PC-3 (cell line): ENCODE results near the gene MON2. TPM values are rescaled to one million over a fixed set of nuclear protein-coding genes. Genes with fewer than 3 reads are reported as not detected.
A peak's percentile ranks its signal among the peaks of the same experiment; 100 is the strongest.

Experiments
- ATAC-seq: fragments of 200-7000 bp; cut with Tn5 transposase; 2 replicates; pipeline ENCODE4 v1.9.1; 2020; ENCODE audit warnings: mild to moderate bottlenecking, moderate library complexity
- BruUV-seq: library from RNA; stranded (reverse); fragments of 400-500 nt; replicated peaks from 2 replicates; lab custom pipeline; 2021; lab: Mats Ljungman, UMichigan
- CTCF ChIA-PET: fragments of 300-600 bp; sonication (Branson Sonifier 250); formaldehyde crosslinking; loops from one replicate; lab custom pipeline; 2022; ENCODE audit warnings: antibody characterized with exemption; lab: Charles Lee
- POLR2A ChIA-PET: fragments of 300-600 bp; sonication (Branson Sonifier 250); formaldehyde crosslinking; loops from one replicate; lab custom pipeline; 2022; ENCODE audit warnings: antibody characterized with exemption; ENCODE audit not compliant: unreplicated experiment; lab: Charles Lee
- DNase-seq: peaks from one replicate; pipeline ENCODE4 v3.0.0-alpha.2; 2015
- H2AFZ ChIP-seq: fragments of 300-600 bp; sonication (generic); 2 replicates; pipeline ENCODE4 v1.6.0; 2016; ENCODE audit warnings: antibody characterized with exemption, low read length
- H3F3A ChIP-seq: fragments of 300-600 bp; sonication (generic); one replicate; pipeline ENCODE4 v1.6.0; 2017; ENCODE audit warnings: antibody characterized with exemption, low read length, control low read depth, mild to moderate bottlenecking; ENCODE audit not compliant: unreplicated experiment
- H3K27ac ChIP-seq: fragments of 300-600 bp; sonication (generic); 2 replicates; pipeline ENCODE4 v1.5.1; 2016; ENCODE audit warnings: mild to moderate bottlenecking, low read length
- H3K27me3 ChIP-seq: fragments of 300-600 bp; sonication (generic); 2 replicates; pipeline ENCODE4 v1.6.1; 2016; ENCODE audit warnings: low read length, mixed read lengths
- H3K36me3 ChIP-seq: fragments of 300-600 bp; sonication (generic); 2 replicates; pipeline ENCODE4 v1.6.1; 2016; ENCODE audit warnings: low read depth, mixed run types, low read length, mixed read lengths
- H3K4me1 ChIP-seq: fragments of 300-600 bp; sonication (generic); 2 replicates; pipeline ENCODE4 v1.5.1; 2016; ENCODE audit warnings: low read length; ENCODE audit not compliant: insufficient read depth
- H3K4me2 ChIP-seq: fragments of 300-600 bp; sonication (generic); 2 replicates; pipeline ENCODE4 v1.6.0; 2016; ENCODE audit warnings: low read length
- H3K4me3 ChIP-seq: fragments of 300-600 bp; sonication (generic); 2 replicates; pipeline ENCODE4 v1.5.1; 2016; ENCODE audit warnings: mild to moderate bottlenecking, low read length, mixed read lengths
- H3K79me2 ChIP-seq: fragments of 300-600 bp; sonication (generic); 2 replicates; pipeline ENCODE4 v1.6.1; 2017; ENCODE audit warnings: low read length, mixed read lengths
- H3K9ac ChIP-seq: fragments of 300-600 bp; sonication (generic); 2 replicates; pipeline ENCODE4 v1.6.0; 2016; ENCODE audit warnings: mild to moderate bottlenecking, low read length
- H3K9me2 ChIP-seq: fragments of 300-600 bp; sonication (generic); replicated peaks from 2 replicates; pipeline ENCODE4 v1.6.1; 2016; ENCODE audit warnings: mixed run types, low read length, mixed read lengths
- H3K9me3 ChIP-seq: fragments of 300-600 bp; sonication (generic); 2 replicates; pipeline ENCODE4 v1.6.1; 2016; ENCODE audit warnings: low read length, mixed read lengths
- H4K20me1 ChIP-seq: fragments of 300-600 bp; sonication (generic); 2 replicates; pipeline ENCODE4 v1.6.1; 2016; ENCODE audit warnings: low read length, mixed read lengths
- EZH2 ChIP-seq: fragments of 300-600 bp; sonication (generic); IDR thresholded peaks from one replicate; pipeline ENCODE4 v1.6.1; 2017; ENCODE audit warnings: antibody characterized with exemption, mild to moderate bottlenecking, low read length; ENCODE audit not compliant: unreplicated experiment
- EZH2phosphoT487 ChIP-seq: fragments of 300-600 bp; sonication (generic); IDR thresholded peaks from 2 replicates; pipeline ENCODE4 v1.6.1; 2018; ENCODE audit warnings: mild to moderate bottlenecking, antibody characterized with exemption, low read length, borderline replicate concordance
- intact Hi-C: fragments of 100-400 bp; cut with micrococcal nuclease; formaldehyde crosslinking; loops from 2 replicates; pipeline ENCODE4 v1.9.0; 2023
- total RNA-seq: library from RNA; depleted of rRNA; stranded (reverse); fragments of >200 nt; gene quantifications from 2 replicates; pipeline ENCODE4 v1.2.3, GENCODE V29; 2014
- TF ChIP-seq, protein P1 (sequence below): fragments of 300-600 bp; sonication (generic); conservative IDR thresholded peaks from 2 replicates; pipeline ENCODE4 v1.5.1; 2017; ENCODE audit warnings: antibody characterized with exemption, low read depth, mild to moderate bottlenecking, low read length

MON2 gene
- total RNA-seq, 1 experiment from 2014 or later: 19.1 TPM

DNA sequence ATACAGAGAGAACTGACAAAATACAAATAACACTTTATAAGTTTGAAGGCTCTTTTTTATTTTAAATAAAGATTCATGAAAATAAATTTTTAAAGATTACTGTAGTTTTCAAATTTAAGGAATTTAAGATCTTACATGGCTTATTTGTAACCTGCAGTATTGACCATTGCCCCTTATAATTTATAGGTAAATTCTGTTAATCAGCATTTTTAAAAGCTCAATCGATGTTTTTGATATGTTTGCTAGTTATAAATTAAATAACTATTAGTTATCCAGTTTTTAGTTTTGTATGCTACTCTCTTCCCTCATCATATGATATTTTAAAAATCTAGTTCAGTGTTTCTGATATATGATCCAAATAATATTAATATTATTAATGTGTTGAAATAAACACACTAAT is 109.9 kb downstream of the MON2 start:
- no peaks in the 10 kb centered on the region for H3K27me3 ChIP-seq
- ChIA-PET POLR2A (no interaction called here), CTCF (no interaction called here)
- H3K4me3 ChIP-seq: no peak overlapping the region
- no peaks in the 10 kb centered on the region for H3K79me2 ChIP-seq
- no peak for TF ChIP-seq EZH2phosphoT487
- TF ChIP-seq EZH2: no peak
- ATAC-seq: no peak
- no peaks in the 10 kb centered on the region for H3F3A ChIP-seq
- H3K9me2 ChIP-seq: no peaks in the 10 kb centered on the region
- H3K4me1 ChIP-seq: no peaks in the 10 kb centered on the region
- H3K4me2 ChIP-seq: no peak overlapping the region
- intact Hi-C loops: no loop called here
- H3K27ac ChIP-seq: no peak overlapping the region
- H3K36me3 ChIP-seq: no peaks in the 10 kb centered on the region; the same call in 1 of the 2 replicates
- no peak for DNase-seq
- H3K9ac ChIP-seq: no peak overlapping the region
- no TSS peak for BruUV-seq
- H4K20me1 ChIP-seq: no peaks in the 10 kb centered on the region
- no peak overlapping the region for H2AFZ ChIP-seq
- H3K9me3 ChIP-seq: no peaks in the 10 kb centered on the region

DNA sequence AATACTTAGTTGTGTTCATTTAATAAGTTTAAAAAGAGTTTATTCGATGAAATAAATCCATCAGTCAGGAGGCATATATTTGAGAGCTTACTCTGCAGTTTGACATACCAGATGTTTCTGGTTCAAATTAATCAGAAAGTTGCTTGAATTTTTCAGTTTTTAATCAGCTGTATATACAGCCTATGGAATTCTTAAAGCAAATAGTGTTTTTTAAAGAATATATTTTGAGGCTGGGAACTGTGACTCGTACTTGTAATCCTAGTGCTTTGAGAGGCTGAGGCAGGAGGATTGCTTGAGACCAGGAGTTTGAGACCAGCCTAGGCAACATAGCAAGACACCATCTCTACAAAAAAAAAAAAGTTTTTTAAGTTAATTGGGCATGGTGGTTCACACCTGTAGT is 112.1 kb downstream of the MON2 start:
- ChIA-PET CTCF (no interaction called here), POLR2A (no interaction called here)
- no peak overlapping the region for H3K27ac ChIP-seq
- no peak overlapping the region for H2AFZ ChIP-seq
- no peaks in the 10 kb centered on the region for H3F3A ChIP-seq
- no peaks in the 10 kb centered on the region for H3K27me3 ChIP-seq
- no TSS peak for BruUV-seq
- no peaks in the 10 kb centered on the region for H4K20me1 ChIP-seq
- no peak for ATAC-seq
- H3K79me2 ChIP-seq: no peaks in the 10 kb centered on the region
- no peak overlapping the region for H3K4me3 ChIP-seq
- intact Hi-C loops: no loop called here
- H3K4me1 ChIP-seq: no peaks in the 10 kb centered on the region
- H3K9me3 ChIP-seq: no peaks in the 10 kb centered on the region
- no peak for TF ChIP-seq EZH2
- DNase-seq: no peak
- H3K9me2 ChIP-seq: no peaks in the 10 kb centered on the region
- no peak overlapping the region for H3K4me2 ChIP-seq
- no peak overlapping the region for H3K9ac ChIP-seq
- no peaks in the 10 kb centered on the region; the same call in 1 of the 2 replicates for H3K36me3 ChIP-seq

DNA sequence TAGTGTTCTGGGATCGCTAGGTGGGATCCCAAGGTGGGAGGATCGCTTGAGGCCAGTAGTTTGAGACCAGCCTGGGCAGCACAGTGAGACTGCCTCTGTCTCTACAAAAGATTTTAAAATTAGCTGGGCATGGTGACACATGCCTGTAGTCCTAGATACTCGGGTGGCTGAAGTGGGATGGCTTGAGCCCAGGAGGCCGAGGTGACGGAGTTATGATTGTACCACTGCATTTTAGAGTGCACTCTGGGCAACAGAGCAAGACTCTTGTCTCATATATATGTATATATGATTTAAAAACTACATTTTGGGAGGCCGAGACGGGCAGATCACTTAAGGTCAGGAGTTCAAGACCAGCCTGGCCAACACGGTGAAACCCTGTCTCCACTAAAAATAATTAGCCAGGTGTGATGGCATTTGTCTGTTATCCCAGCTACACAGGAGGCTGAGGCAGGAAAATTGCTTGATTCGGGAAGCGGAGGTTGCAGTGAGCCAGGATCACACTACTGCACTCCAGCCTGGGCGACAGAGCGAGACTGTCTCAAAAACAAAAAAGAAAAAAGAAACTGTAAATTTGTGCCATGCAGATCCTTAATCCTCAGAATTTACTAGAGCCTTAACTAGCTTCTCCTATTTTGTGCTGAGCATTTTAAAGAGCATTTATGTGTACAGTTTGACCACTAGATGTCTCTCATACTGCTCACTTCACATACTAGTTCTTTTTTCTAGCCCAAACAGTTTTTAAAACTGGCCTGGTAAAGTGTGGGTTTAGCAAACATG is 114.8 kb downstream of the MON2 start:
- CTCF ChIA-PET: interaction anchor here (0.5 to 1.5 kb wide), 13 partner anchors 12 to 1425 kb away, joined by 3 to 15 read pairs (median 5); no protein-coding TSS in a partner anchor
- POLR2A ChIA-PET: interaction anchor here (0.5 kb wide), 1 partner anchor 83 kb away, joined by 6 read pairs; no protein-coding TSS in a partner anchor

More for the DNA sequence above, 114.8 kb downstream of the MON2 start:
- H3K27ac ChIP-seq: no peak overlapping the region
- H3K27me3 ChIP-seq: no peaks in the 10 kb centered on the region
- no TSS peak for BruUV-seq
- no peaks in the 10 kb centered on the region for H3K79me2 ChIP-seq
- DNase-seq: peak; percentile 65
- no peak overlapping the region for H3K9ac ChIP-seq
- TF ChIP-seq EZH2: no peak
- TF ChIP-seq, protein P1, sequence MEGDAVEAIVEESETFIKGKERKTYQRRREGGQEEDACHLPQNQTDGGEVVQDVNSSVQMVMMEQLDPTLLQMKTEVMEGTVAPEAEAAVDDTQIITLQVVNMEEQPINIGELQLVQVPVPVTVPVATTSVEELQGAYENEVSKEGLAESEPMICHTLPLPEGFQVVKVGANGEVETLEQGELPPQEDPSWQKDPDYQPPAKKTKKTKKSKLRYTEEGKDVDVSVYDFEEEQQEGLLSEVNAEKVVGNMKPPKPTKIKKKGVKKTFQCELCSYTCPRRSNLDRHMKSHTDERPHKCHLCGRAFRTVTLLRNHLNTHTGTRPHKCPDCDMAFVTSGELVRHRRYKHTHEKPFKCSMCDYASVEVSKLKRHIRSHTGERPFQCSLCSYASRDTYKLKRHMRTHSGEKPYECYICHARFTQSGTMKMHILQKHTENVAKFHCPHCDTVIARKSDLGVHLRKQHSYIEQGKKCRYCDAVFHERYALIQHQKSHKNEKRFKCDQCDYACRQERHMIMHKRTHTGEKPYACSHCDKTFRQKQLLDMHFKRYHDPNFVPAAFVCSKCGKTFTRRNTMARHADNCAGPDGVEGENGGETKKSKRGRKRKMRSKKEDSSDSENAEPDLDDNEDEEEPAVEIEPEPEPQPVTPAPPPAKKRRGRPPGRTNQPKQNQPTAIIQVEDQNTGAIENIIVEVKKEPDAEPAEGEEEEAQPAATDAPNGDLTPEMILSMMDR: peak; percentile 83
- intact Hi-C loops: loop anchor here (1.0 to 5.0 kb wide), 3 partner anchors 144 to 486 kb away; no protein-coding TSS in a partner anchor
- ATAC-seq: peak; percentile 89
- no peaks in the 10 kb centered on the region for H3F3A ChIP-seq
- no peak overlapping the region for H3K4me2 ChIP-seq
- H3K36me3 ChIP-seq: no peaks in the 10 kb centered on the region
- H3K9me2 ChIP-seq: no peaks in the 10 kb centered on the region
- no peaks in the 10 kb centered on the region for H3K9me3 ChIP-seq
- no peaks in the 10 kb centered on the region for H4K20me1 ChIP-seq
- no peak overlapping the region for H2AFZ ChIP-seq
- no peak overlapping the region for H3K4me3 ChIP-seq
- H3K4me1 ChIP-seq: no peaks in the 10 kb centered on the region
